HCT116 (cell line): ENCODE data around the gene SSNA1. TPM values are rescaled to one million over a fixed set of nuclear protein-coding genes. Genes with fewer than 3 reads are reported as not detected.

Source experiments
- ATAC-seq: fragments of 200-7000 bp; cut with Tn5 transposase; 2 replicates; pipeline ENCODE4 v1.9.1; 2020; ENCODE audit warnings: mild to moderate bottlenecking, moderate library complexity
- Bru-seq: library from RNA; stranded (reverse); fragments of 400-500 nt; gene quantifications from one replicate; lab custom pipeline; 2021; lab: Mats Ljungman, UMichigan
- BruChase-seq, 2 experiments: library from RNA; stranded (reverse); fragments of 400-500 nt; gene quantifications; one replicate each; lab custom pipeline; 2021; lab: Mats Ljungman, UMichigan
- BruUV-seq: library from RNA; stranded (reverse); fragments of 400-500 nt; replicated peaks from 2 replicates; lab custom pipeline; 2021; lab: Mats Ljungman, UMichigan
- CTCF ChIA-PET: fragments of 300-600 bp; sonication (Branson Sonifier 250); formaldehyde crosslinking; loops from one replicate; lab custom pipeline; 2021; ENCODE audit warnings: antibody characterized with exemption; lab: Charles Lee
- POLR2A ChIA-PET: fragments of 300-600, 350-600 bp; sonication (Branson Sonifier 250); formaldehyde crosslinking; loops from one replicate; lab custom pipeline; 2021; ENCODE audit warnings: antibody characterized with exemption; lab: Charles Lee
- RAD21 ChIA-PET, 2 experiments: fragments of 300-600 bp; sonication (Branson Sonifier 250); formaldehyde crosslinking; loops; one replicate each; lab custom pipeline; 2023; ENCODE audit warnings: low total read pairs in 2 of 2; ENCODE audit not compliant: uncharacterized antibody in 2 of 2, unreplicated experiment in 2 of 2, low non-redundant PET in 1 of 2; lab: Charles Lee
- DNase-seq: peaks from one replicate; pipeline ENCODE4 v3.0.0-alpha.2; 2010; ENCODE audit warnings: low read depth, low spot score
- H2AFZ ChIP-seq: fragments of 200-600 bp; shearing (Covaris generic), sonication (generic); 2 replicates; pipeline ENCODE4 v1.6.1; 2017; ENCODE audit warnings: low read depth, mixed run types, mixed read lengths, antibody characterized with exemption, low read length; ENCODE audit not compliant: poor library complexity, severe bottlenecking
- H3K27ac ChIP-seq: 2 replicates; pipeline ENCODE4 v1.5.1; 2012; ENCODE audit warnings: low read depth, low read length
- H3K27me3 ChIP-seq: fragments of 200-600 bp; sonication (generic); 2 replicates; pipeline ENCODE4 v1.6.1; 2016; ENCODE audit warnings: mixed run types, low read length, mixed read lengths; ENCODE audit not compliant: insufficient read depth
- H3K36me3 ChIP-seq, 2 experiments: fragments of 200-500 bp in 1 of 2; fragments of 200-600 bp in 1 of 2; sonication (Bioruptor generic) in 1 of 2; sonication (generic) in 1 of 2; 2 replicates each; pipeline versions ENCODE4 v1.5.1 to v1.6.1; 2014 to 2016; ENCODE audit warnings: low read length in 2 of 2, inconsistent platforms in 1 of 2, mixed read lengths in 1 of 2, mixed run types in 1 of 2; ENCODE audit not compliant: insufficient read depth in 2 of 2, control insufficient read depth in 1 of 2
- H3K4me1 ChIP-seq, 2 experiments: fragments of 200-600 bp in 1 of 2; sonication (generic) in 1 of 2; 2 replicates each; pipeline versions ENCODE4 v1.5.1 to v1.6.1; 2012 to 2017; ENCODE audit warnings: low read length in 2 of 2, inconsistent platforms in 1 of 2, mild to moderate bottlenecking in 1 of 2, mixed read lengths in 1 of 2, mixed run types in 1 of 2, moderate library complexity in 1 of 2; ENCODE audit not compliant: insufficient read depth in 2 of 2, control insufficient read depth in 1 of 2
- H3K4me2 ChIP-seq: fragments of 200-600 bp; sonication (generic); 2 replicates; pipeline ENCODE4 v1.6.1; 2017; ENCODE audit warnings: mixed run types, low read length, mixed read lengths
- H3K4me3 ChIP-seq, 2 experiments: fragments of 200-600 bp in 1 of 2; sonication (generic) in 1 of 2; replicated peaks in 1 of 2; 2 replicates each; pipeline ENCODE4 v1.5.1; 2011 to 2016; ENCODE audit warnings: low read length in 2 of 2, control low read depth in 1 of 2, low read depth in 1 of 2, mild to moderate bottlenecking in 1 of 2, mixed read lengths in 1 of 2, mixed run types in 1 of 2
- H3K79me2 ChIP-seq: fragments of 200-600 bp; sonication (generic); 2 replicates; pipeline ENCODE4 v1.6.1; 2017; ENCODE audit warnings: mild to moderate bottlenecking, mixed run types, low read length, moderate library complexity, mixed read lengths; ENCODE audit not compliant: insufficient read depth
- H3K9ac ChIP-seq: fragments of 200-600 bp; sonication (generic); 2 replicates; pipeline ENCODE4 v1.6.1; 2016; ENCODE audit warnings: low read length, mixed read lengths
- H3K9me2 ChIP-seq: fragments of 200-600 bp; sonication (generic), shearing (Covaris generic); 2 replicates; pipeline ENCODE4 v1.6.1; 2017; ENCODE audit warnings: mixed run types, mild to moderate bottlenecking, moderate library complexity; ENCODE audit not compliant: insufficient read depth
- H3K9me3 ChIP-seq, 2 experiments: fragments of 200-500 bp in 1 of 2; fragments of 200-600 bp in 1 of 2; sonication (Bioruptor generic) in 1 of 2; sonication (generic) in 1 of 2; 2 replicates each; pipeline ENCODE4 v1.6.1; 2014 to 2017; ENCODE audit warnings: low read length in 2 of 2, mixed read lengths in 2 of 2, inconsistent platforms in 1 of 2, low read depth in 1 of 2, mild to moderate bottlenecking in 1 of 2, mixed run types in 1 of 2, moderate library complexity in 1 of 2; ENCODE audit not compliant: control insufficient read depth in 1 of 2, insufficient read depth in 1 of 2
- H4K20me1 ChIP-seq: fragments of 200-600 bp; sonication (generic), shearing (Covaris generic); 2 replicates; pipeline ENCODE4 v1.6.1; 2017; ENCODE audit warnings: mixed run types, mild to moderate bottlenecking, moderate library complexity; ENCODE audit not compliant: insufficient read depth
- POLR2A ChIP-seq: IDR thresholded peaks from 2 replicates; pipeline ENCODE4 v1.7.0; 2011; ENCODE audit warnings: borderline replicate concordance; ENCODE audit not compliant: insufficient read depth, insufficient read length; ENCODE audit errors: extremely low read depth
- POLR2AphosphoS5 ChIP-seq: IDR thresholded peaks from 2 replicates; pipeline ENCODE4 v1.6.1; 2011; ENCODE audit warnings: mild to moderate bottlenecking, low read depth, low read length, moderate library complexity
- SRF ChIP-seq: IDR thresholded peaks from 2 replicates; pipeline ENCODE4 v1.6.1; 2012; ENCODE audit warnings: low read depth
- YY1 ChIP-seq: IDR thresholded peaks from 2 replicates; pipeline ENCODE4 v1.6.1; 2011; ENCODE audit warnings: low read length, low read depth, moderate library complexity, mild to moderate bottlenecking; ENCODE audit not compliant: insufficient replicate concordance; ENCODE audit errors: extremely low read depth
- ZFX ChIP-seq: fragments of 450-650 bp; IDR thresholded peaks from 2 replicates; pipeline ENCODE4 v1.6.1; 2017
- intact Hi-C: fragments of 100-400 bp; cut with micrococcal nuclease; formaldehyde crosslinking; loops from 2 replicates; pipeline ENCODE4 v1.10.0; 2022
- long read RNA-seq: library from polyadenylated mRNA; unstranded; transcript quantifications from one replicate; pipeline ENCODE4 v2.0.0, GENCODE V29; 2021; ENCODE audit not compliant: unreplicated experiment
- polyA plus RNA-seq: library from polyadenylated mRNA; unstranded; fragments of >200 nt; gene quantifications from 2 replicates; pipeline ENCODE4 v1.2.1, GENCODE V29; 2012; ENCODE audit warnings: missing spikeins
- total RNA-seq: library from RNA; stranded (reverse); gene quantifications from one replicate; pipeline ENCODE4 v1.2.1, GENCODE V29; 2021; ENCODE audit not compliant: unreplicated experiment
- TF ChIP-seq, protein P1 (sequence below), 3 experiments: fragments of 200-600 bp in 1 of 3; sonication (generic) in 1 of 3; IDR thresholded peaks in 2 of 3; conservative IDR thresholded peaks in 1 of 3; 2 replicates each; pipeline ENCODE4 v1.5.1; 2012 to 2017; ENCODE audit warnings: low read depth in 2 of 3, low read length in 2 of 3, antibody characterized with exemption in 1 of 3, borderline replicate concordance in 1 of 3, control low read depth in 1 of 3, mild to moderate bottlenecking in 1 of 3, mixed read lengths in 1 of 3, mixed run types in 1 of 3, moderate library complexity in 1 of 3; ENCODE audit not compliant: insufficient read depth in 1 of 3

The SSNA1 gene, protein sequence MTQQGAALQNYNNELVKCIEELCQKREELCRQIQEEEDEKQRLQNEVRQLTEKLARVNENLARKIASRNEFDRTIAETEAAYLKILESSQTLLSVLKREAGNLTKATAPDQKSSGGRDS
- total RNA-seq = 84.7 TPM
- 101 and 102 TPM in 2 replicates for polyA plus RNA-seq
- percentile 72 among the genes with signal in this experiment for Bru-seq, nascent RNA
- percentile 84 among the genes with signal in this experiment for BruChase-seq, experiment 1, labeled RNA remaining after a 6-hour chase
- BruChase-seq, experiment 2, labeled RNA remaining after a 2-hour chase = percentile 74 among the genes with signal in this experiment
- long read RNA-seq, transcript SSNA1-201 (3 exons, 896 nt) = minor isoform, 31 of 112 reads
- long read RNA-seq, transcript SSNA1-202 (2 exons, 1,170 nt) = major isoform, 55 of 112 reads
- long read RNA-seq, partial matches to known transcripts = 0 of 112 reads
- long read RNA-seq, other reads (novel, unspliced or antisense) = 24 of 112 reads

DNA sequence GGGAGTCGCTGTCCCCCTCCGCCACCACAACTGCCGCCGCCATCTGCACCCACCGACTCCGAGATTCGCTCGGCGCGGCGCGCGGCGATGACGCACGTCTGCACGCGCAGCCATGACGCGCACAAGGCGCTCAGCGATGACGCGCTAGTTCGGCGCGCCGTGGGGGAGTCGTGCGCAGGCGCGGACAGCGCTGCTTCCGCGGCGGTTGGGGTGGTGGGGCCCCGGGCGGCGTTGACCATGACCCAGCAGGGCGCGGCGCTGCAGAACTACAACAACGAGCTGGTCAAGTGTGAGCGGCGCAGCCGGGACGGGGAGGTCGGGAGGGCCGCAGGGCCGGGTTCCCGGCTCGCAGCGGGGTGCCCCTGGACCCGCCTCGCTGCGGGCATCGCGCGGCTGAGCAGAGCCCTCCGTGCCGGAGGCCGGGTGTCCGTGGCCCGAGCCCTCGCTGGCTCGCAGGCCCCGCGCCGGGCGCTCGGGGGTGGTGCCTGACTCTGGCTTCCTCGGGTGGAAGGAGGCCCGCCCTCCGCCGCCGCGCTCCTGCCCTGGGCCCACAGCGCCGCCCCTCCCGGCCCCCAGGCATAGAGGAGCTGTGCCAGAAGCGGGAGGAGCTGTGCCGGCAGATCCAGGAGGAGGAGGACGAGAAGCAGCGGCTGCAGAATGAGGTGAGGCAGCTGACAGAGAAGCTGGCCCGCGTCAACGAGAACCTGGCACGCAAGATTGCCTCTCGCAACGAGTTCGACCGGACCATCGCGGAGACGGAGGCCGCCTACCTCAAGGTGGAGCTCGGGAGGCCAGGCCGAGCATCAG is at the start of gene SSNA1, which contains the start of gene ANAPC2:
Gene SSNA1 (plus strand): TSS at position 187 of the 807 bp plus-strand sequence. CDS start 51 bp downstream, at position 238.
Gene ANAPC2 (minus strand): TSS at position 71 of the 807 bp plus-strand sequence. CDS start 28 bp downstream, at position 43.
- Histone ChIP-seq H3K4me1 (peaks cover 16 to 33% of the 10 kb centered on the region in 2 experiments), H3K27ac (peak within 1 kb of the TSS; percentile 99), H3K27me3 (no peaks in the 10 kb centered on the region), H3K9me3 (no peaks in the 10 kb centered on the region), H4K20me1 (no peaks in the 10 kb centered on the region), H3K36me3 (peaks cover 0 to 23% of the 10 kb centered on the region in 2 experiments; a peak in 1 of 4 replicates), H2AFZ (no peak within 1 kb of the TSS), H3K9ac (peak within 1 kb of the TSS; percentile 94), H3K4me3 (peak within 1 kb of the TSS; percentile 98 to 100), H3K9me2 (no peaks in the 10 kb centered on the region), H3K4me2 (peak within 1 kb of the TSS; percentile 98), H3K79me2 (peaks cover 56% of the 10 kb centered on the region)
- peak; percentile 84 for ATAC-seq
- ChIA-PET RAD21 (interaction anchor here (0.5 to 1.6 kb wide), 9 partner anchors 12 to 48 kb away, joined by 3 to 9 read pairs (median 4); partner anchors contain the start of genes RNF224 (in 2 of the 2) and TPRN (in 1 of the 2)), POLR2A (interaction anchor here (0.8 to 3.5 kb wide), 14 partner anchors 10 to 59 kb away, joined by 3 to 20 read pairs (median 5); partner anchors contain the start of genes NDOR1, RNF224, TMEM203 and TPRN), CTCF (interaction anchor here (0.5 to 1.7 kb wide), 12 partner anchors 12 to 234 kb away, joined by 3 to 17 read pairs (median 4); partner anchors contain the start of genes EXD3, MAN1B1, NELFB and NOXA1)
- TF ChIP-seq ZFX = peak; percentile 93; the same call in 1 of the 2 replicates
- peak; percentile 90 for TF ChIP-seq YY1
- peak; percentile 90 for TF ChIP-seq POLR2A
- TF ChIP-seq, protein P1, sequence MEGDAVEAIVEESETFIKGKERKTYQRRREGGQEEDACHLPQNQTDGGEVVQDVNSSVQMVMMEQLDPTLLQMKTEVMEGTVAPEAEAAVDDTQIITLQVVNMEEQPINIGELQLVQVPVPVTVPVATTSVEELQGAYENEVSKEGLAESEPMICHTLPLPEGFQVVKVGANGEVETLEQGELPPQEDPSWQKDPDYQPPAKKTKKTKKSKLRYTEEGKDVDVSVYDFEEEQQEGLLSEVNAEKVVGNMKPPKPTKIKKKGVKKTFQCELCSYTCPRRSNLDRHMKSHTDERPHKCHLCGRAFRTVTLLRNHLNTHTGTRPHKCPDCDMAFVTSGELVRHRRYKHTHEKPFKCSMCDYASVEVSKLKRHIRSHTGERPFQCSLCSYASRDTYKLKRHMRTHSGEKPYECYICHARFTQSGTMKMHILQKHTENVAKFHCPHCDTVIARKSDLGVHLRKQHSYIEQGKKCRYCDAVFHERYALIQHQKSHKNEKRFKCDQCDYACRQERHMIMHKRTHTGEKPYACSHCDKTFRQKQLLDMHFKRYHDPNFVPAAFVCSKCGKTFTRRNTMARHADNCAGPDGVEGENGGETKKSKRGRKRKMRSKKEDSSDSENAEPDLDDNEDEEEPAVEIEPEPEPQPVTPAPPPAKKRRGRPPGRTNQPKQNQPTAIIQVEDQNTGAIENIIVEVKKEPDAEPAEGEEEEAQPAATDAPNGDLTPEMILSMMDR (IDR thresholded peaks at IDR 0.05 in 2 of 3, conservative IDR thresholded peaks at IDR 0.05 in 1 of 3; ENCODE audit: borderline replicate concordance in 1 of 3, insufficient read depth in 1 of 3, low read depth in 2 of 3, low read length in 2 of 3) = peak in 2 of 3 experiments; percentile 32 to 38; a peak in 3 of 6 replicates
- peak; percentile 78 for TF ChIP-seq POLR2AphosphoS5
- no peak for TF ChIP-seq SRF
- intact Hi-C loops = loop anchor here (5.0 kb wide), 1 partner anchor 39 kb away; the partner anchor contains the start of genes CYSRT1 and RNF224
- DNase-seq = peak; percentile 89
- BruUV-seq = no TSS peak
